Nephron (organoid): ENCODE results near the gene TINAGL1.
A peak's percentile ranks its signal among the peaks of the same experiment; 100 is the strongest.

Experiments
- H3K27ac Mint-ChIP-seq, 3 experiments: 2 replicates each; pipeline ENCODE4 v1.8.0; 2020; ENCODE audit warnings: mixed read lengths in 3 of 3, mild to moderate bottlenecking in 2 of 3, moderate library complexity in 1 of 3
- H3K27me3 Mint-ChIP-seq: 2 replicates; pipeline ENCODE4 v1.8.0; 2021; ENCODE audit warnings: low read depth, mild to moderate bottlenecking, moderate library complexity, mixed read lengths
- H3K36me3 Mint-ChIP-seq: 2 replicates; pipeline ENCODE4 v1.8.0; 2020; ENCODE audit warnings: low read depth, mixed read lengths
- H3K4me1 Mint-ChIP-seq: 2 replicates; pipeline ENCODE4 v1.8.0; 2020; ENCODE audit warnings: mixed read lengths
- H3K4me3 Mint-ChIP-seq, 3 experiments: 2 replicates each; pipeline ENCODE4 v1.8.0; 2020; ENCODE audit warnings: mild to moderate bottlenecking in 3 of 3, mixed read lengths in 3 of 3, moderate library complexity in 2 of 3
- H3K9me3 Mint-ChIP-seq: 2 replicates; pipeline ENCODE4 v1.8.0; 2020; ENCODE audit warnings: mixed read lengths
- TF ChIP-seq, protein P1 (sequence below), 3 experiments: fragments of 200-600 bp; sonication (generic); IDR thresholded peaks; one replicate each; pipeline ENCODE4 v1.5.0; 2021; ENCODE audit warnings: antibody characterized with exemption in 3 of 3; ENCODE audit not compliant: unreplicated experiment in 3 of 3

The TINAGL1 gene

DNA sequence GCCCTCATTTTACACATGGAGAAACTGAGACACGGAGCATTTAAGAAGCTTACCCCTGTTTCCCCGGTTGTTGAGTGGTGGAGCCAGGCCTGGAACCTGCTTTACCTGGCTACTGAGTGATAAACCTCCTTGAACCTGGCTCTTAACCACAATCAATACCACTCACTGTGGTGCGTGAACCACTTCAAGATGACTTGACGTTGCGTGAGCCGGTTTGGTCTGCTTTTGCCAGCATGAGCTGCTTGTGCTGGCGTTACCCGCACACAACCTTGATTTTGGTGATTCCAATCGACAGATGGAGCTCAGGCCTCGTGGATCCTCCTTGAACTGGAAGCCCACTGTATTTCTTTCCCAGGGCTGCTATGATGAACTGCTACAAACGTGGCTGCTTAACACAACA is 6.1 kb upstream of the TINAGL1 start:
- H3K4me3 Mint-ChIP-seq = no peak overlapping the region
- peak overlapping the region in 1 of 3 experiments; percentile 47 for H3K27ac Mint-ChIP-seq
- H3K4me1 Mint-ChIP-seq = peaks cover 29% of the 10 kb centered on the region
- H3K27me3 Mint-ChIP-seq = peaks cover 19% of the 10 kb centered on the region
- H3K9me3 Mint-ChIP-seq = no peaks in the 10 kb centered on the region
- TF ChIP-seq, protein P1, sequence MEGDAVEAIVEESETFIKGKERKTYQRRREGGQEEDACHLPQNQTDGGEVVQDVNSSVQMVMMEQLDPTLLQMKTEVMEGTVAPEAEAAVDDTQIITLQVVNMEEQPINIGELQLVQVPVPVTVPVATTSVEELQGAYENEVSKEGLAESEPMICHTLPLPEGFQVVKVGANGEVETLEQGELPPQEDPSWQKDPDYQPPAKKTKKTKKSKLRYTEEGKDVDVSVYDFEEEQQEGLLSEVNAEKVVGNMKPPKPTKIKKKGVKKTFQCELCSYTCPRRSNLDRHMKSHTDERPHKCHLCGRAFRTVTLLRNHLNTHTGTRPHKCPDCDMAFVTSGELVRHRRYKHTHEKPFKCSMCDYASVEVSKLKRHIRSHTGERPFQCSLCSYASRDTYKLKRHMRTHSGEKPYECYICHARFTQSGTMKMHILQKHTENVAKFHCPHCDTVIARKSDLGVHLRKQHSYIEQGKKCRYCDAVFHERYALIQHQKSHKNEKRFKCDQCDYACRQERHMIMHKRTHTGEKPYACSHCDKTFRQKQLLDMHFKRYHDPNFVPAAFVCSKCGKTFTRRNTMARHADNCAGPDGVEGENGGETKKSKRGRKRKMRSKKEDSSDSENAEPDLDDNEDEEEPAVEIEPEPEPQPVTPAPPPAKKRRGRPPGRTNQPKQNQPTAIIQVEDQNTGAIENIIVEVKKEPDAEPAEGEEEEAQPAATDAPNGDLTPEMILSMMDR (IDR thresholded peaks at IDR 0.05; ENCODE audit: unreplicated experiment in 3 of 3) = no peak
- no peaks in the 10 kb centered on the region for H3K36me3 Mint-ChIP-seq

DNA sequence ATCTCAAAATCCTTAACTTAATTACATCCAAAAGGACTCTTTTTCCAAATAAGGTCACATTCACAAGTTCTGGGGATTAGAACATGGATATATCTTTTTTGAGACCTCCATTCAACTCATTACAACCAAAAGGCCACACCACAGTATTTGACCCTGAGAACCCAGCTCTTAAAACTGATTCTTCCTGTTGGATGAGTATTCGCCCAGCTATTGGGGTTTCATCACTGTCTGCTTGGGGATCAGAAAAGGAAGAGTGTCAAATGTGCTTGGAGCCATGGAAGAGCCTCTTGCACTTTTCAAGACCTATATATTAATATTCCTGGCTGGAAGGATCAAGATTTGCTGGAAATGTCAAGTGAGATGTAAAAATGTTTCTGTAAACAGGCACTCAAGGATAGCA is 5.4 kb upstream of the TINAGL1 start:
- no peak overlapping the region for H3K4me3 Mint-ChIP-seq
- H3K27ac Mint-ChIP-seq = peak overlapping the region in 2 of 3 experiments; percentile 4 to 59
- TF ChIP-seq, protein P1 (IDR thresholded peaks at IDR 0.05; ENCODE audit: unreplicated experiment in 3 of 3) = no peak
- H3K4me1 Mint-ChIP-seq = peaks cover 29% of the 10 kb centered on the region
- no peaks in the 10 kb centered on the region for H3K9me3 Mint-ChIP-seq
- peaks cover 19% of the 10 kb centered on the region for H3K27me3 Mint-ChIP-seq
- H3K36me3 Mint-ChIP-seq = no peaks in the 10 kb centered on the region

DNA sequence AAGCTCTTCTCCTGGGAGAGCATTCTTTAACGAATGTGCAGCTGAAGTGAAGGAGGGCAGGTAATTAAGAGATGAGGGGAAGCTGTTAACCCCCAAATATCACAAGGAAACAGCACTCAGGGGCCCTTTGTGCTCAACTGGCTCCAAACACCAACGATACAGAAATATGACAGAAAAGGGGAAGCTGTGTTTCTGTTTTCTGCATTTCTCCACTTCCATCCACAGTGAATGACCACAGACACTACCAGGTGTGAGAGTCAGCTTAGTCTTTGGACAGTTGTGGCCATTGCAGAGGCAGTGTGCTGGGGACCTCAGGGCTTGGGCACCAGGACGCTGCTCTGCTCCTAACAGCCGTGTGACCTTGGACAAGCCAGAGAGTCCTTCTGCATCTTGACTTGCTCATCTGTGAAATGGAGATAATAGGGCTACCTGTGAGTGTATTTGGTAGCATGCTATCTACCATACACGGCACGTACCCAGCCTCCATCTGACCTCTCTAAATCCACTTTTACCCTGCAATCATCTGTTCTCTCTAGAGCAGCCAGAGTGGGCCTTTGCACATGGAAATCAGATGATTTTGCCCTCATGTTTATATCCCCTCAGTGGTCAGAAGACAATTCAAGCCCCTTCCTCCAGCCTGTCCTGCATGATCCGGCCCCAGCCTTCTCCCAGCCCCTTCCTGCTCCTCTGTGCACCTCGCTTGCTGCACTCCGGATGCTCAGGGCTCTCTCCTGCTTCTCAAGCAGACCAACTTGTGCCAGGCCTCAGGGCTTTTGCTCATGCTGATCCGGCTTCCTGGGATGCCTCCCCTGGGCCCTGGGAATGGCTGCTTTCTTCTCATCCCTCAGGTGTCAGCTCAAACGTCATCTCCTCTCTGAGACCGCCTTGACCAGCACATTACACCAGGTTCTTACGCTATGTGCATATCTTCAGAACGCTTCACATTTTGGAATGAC is 4.7 kb upstream of the TINAGL1 start:
- no peaks in the 10 kb centered on the region for H3K36me3 Mint-ChIP-seq
- H3K27me3 Mint-ChIP-seq = peaks cover 19% of the 10 kb centered on the region
- H3K4me1 Mint-ChIP-seq = peaks cover 36% of the 10 kb centered on the region
- H3K9me3 Mint-ChIP-seq = no peaks in the 10 kb centered on the region
- TF ChIP-seq, protein P1 (IDR thresholded peaks at IDR 0.05; ENCODE audit: unreplicated experiment in 3 of 3) = no peak
- no peak overlapping the region for H3K4me3 Mint-ChIP-seq
- H3K27ac Mint-ChIP-seq = peak overlapping the region in 2 of 3 experiments; percentile 4 to 59

DNA sequence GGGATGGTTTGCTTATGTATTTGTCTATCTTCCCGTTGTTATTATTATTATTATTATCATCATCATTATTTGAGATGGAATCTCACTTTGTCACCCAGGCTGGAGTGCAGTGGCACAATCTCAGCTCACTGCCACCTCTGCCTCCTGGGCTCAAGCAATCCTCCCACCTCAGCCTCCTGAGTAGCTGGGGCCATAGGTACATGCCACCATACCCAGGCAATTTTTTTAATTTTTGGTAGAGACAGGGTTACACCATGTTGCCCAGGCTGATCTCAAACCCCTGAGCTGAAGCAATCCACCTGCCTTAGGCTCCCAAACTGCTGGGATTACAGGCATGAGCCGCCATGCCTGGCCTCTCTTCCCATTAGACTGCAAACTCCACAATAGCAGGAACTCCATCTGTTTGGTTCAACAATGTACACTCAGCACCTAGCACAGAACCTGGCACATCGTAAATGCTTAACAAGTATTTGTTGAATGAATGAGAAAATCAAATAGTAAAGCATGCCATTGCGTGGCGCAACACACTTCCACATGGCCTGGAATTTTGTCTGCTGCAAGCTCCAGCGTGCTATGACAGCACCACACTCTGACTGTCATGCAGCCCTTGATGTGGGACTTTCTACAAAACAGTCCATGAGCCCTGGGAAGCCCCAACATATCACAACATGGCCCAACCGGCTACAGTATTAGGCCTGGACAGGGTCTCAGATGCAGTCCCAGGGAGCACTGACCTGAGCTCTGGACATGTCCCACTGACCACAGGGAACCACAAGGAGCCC is 3.8 kb upstream of the TINAGL1 start:
- Mint-ChIP-seq H3K4me3 (no peak overlapping the region), H3K36me3 (no peaks in the 10 kb centered on the region), H3K9me3 (no peaks in the 10 kb centered on the region), H3K4me1 (peaks cover 36% of the 10 kb centered on the region), H3K27ac (peak overlapping the region in 2 of 3 experiments; percentile 35 to 51), H3K27me3 (peaks cover 22% of the 10 kb centered on the region)
- TF ChIP-seq, protein P1 (IDR thresholded peaks at IDR 0.05; ENCODE audit: unreplicated experiment in 3 of 3) = no peak

DNA sequence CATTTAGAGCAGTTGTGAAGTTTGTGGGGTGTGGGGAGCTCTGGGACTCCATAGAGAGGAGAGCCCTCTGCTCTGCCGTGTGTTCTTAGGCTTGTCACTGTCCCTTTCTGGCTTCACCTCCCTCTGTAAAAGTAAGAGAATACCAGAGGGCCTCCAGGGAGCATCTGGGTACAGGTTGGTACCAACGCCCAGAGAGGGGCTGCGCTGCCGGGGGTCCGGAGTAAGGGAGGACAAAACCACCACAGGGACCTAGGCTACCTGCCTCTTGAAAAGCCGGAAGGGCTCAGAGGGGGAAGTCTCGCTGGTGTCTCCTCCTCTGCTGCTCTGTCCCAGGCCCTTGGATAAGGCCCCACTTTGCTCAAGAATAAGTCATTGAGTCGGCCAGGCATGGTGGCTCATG is 3.1 kb upstream of the TINAGL1 start:
- Mint-ChIP-seq H3K27me3 (peaks cover 16% of the 10 kb centered on the region), H3K9me3 (no peaks in the 10 kb centered on the region), H3K4me1 (peaks cover 36% of the 10 kb centered on the region), H3K27ac (peak overlapping the region in 1 of 3 experiments; percentile 51), H3K4me3 (no peak overlapping the region), H3K36me3 (no peaks in the 10 kb centered on the region)
- TF ChIP-seq, protein P1 (IDR thresholded peaks at IDR 0.05; ENCODE audit: unreplicated experiment in 3 of 3) = no peak
